ELF-1 (cell line): Measurements from ENCODE around the gene RSAD2.

Source experiments
- DNase-seq: peaks from one replicate; pipeline ENCODE4 v3.0.0-alpha.2; 2016; ENCODE audit warnings: low read depth, low spot score

The RSAD2 gene

DNA sequence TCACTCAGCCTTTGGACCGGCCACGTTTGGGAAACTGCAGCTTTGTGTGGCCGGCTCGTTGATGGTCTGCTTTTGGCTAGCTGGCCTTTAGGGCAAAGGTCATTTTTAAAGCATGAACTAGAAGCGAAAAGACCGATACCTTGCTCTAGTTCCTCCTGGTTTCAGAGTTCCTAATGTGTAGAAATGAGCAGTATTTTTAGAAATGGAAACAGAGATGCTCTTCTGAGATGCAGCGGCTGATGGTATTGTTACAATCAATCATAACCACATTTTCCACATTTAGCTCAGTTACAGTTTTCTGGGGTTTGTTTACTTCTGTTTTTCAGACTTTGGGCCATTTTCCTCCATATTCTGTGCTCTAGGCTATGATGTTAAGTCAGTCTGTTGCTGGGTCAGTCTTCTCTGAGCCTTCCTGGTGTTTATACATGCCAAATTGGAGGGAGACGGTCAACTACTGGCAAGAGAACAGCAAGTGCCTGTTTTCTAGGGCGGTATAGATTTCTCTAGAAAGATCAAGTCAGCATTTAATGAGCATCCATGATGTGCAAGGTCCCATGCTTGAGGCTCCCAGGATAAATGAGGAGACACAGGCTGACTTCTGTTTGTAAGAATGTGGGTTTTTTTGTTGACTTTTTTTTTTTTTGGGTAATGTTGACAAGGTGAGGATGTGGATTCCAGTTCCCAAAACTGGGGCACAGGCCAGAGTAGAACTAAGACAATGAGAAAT, 67.7 kb downstream of the RSAD2 start:
- no peak for DNase-seq

DNA sequence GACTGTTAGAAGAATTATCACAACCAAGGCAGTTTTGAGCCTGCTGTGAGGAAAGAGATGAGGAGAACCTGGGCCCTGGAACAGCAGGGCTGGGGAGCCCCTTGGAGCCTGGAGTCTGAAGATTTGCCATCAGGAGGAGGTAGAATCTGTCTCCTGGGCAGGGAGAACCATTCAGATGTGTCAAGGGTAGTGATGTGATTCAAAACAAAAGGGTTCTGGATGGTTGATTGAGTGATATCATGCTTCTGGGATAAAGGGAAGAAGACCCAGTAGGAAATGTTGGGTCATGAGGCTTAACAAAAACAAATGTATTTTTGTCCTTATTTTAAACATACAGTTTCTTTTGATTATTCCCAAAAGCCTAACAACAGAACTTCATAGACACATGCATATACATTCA, 68.2 kb downstream of the RSAD2 start:
- no peak for DNase-seq

DNA sequence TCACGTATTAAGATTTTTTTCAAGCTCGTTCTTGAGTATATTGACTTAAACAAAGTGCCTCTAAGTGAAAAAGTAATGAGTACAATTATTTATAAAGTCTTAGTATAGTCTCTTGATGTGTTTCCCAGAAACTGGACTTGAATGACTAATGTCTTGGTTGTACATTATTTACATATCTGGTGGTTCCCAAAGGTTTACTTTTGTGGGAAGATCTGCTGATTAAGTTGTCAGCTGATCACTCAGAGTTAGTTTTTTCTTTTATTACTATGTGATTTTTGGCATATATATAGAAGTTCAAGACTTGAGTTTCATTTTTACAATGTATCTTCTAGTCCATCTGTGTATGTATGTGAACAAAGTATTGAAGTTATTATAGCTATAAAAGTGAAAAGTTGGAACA, 69.1 kb downstream of the RSAD2 start:
- DNase-seq: no peak
